Activated CD8-positive, alpha-beta T cell treated with anti-CD3 and anti-CD28 coated beads for 36 hours (primary cell): ENCODE results near the gene HDAC10. TPM values are rescaled to one million over a fixed set of nuclear protein-coding genes. Genes with fewer than 3 reads are reported as not detected.

Experiments
- ATAC-seq: fragments of 200-7000 bp; cut with Tn5 transposase; one replicate; pipeline ENCODE4 v1.10.0; 2021; ENCODE audit warnings: mild to moderate bottlenecking, moderate library complexity
- CTCF ChIA-PET: fragments of 350-600 bp; sonication (Branson Sonifier 250); formaldehyde crosslinking; loops from one replicate; lab custom pipeline; 2021; ENCODE audit warnings: antibody characterized with exemption; lab: Charles Lee
- POLR2A ChIA-PET: fragments of 350-600 bp; sonication (Branson Sonifier 250); formaldehyde crosslinking; loops from one replicate; lab custom pipeline; 2021; ENCODE audit warnings: antibody characterized with exemption; lab: Charles Lee
- DNase-seq: peaks from one replicate; pipeline ENCODE4 v3.0.0-alpha.2; 2020
- H3K27ac Mint-ChIP-seq: one replicate; pipeline ENCODE4 v1.8.0; 2021; ENCODE audit warnings: mild to moderate bottlenecking, mixed read lengths
- H3K27me3 Mint-ChIP-seq: one replicate; pipeline ENCODE4 v1.8.0; 2021; ENCODE audit warnings: mixed read lengths
- H3K36me3 Mint-ChIP-seq: one replicate; pipeline ENCODE4 v1.8.0; 2021; ENCODE audit warnings: low read depth, mixed read lengths
- H3K4me1 Mint-ChIP-seq: one replicate; pipeline ENCODE4 v1.8.0; 2021; ENCODE audit warnings: low read depth, mixed read lengths
- H3K4me3 Mint-ChIP-seq: one replicate; pipeline ENCODE4 v1.8.0; 2021; ENCODE audit warnings: mild to moderate bottlenecking, moderate library complexity, mixed read lengths
- H3K9me3 Mint-ChIP-seq: one replicate; pipeline ENCODE4 v1.8.0; 2021; ENCODE audit warnings: mixed read lengths
- CTCF ChIP-seq: fragments of 200-600 bp; IDR thresholded peaks from one replicate; pipeline ENCODE4 v1.8.0; 2022; ENCODE audit warnings: antibody characterized with exemption, mild to moderate bottlenecking
- intact Hi-C: fragments of 100-400 bp; cut with micrococcal nuclease; formaldehyde crosslinking; loops from one replicate; pipeline ENCODE4 v1.10.0; 2022
- total RNA-seq, 2 experiments: library from RNA; stranded (reverse); gene quantifications; one replicate each; pipeline ENCODE4 v1.2.3, GENCODE V29; 2021

HDAC10 gene
- total RNA-seq, 2 experiments from 2014 or later = 43.0 to 44.3 TPM

DNA sequence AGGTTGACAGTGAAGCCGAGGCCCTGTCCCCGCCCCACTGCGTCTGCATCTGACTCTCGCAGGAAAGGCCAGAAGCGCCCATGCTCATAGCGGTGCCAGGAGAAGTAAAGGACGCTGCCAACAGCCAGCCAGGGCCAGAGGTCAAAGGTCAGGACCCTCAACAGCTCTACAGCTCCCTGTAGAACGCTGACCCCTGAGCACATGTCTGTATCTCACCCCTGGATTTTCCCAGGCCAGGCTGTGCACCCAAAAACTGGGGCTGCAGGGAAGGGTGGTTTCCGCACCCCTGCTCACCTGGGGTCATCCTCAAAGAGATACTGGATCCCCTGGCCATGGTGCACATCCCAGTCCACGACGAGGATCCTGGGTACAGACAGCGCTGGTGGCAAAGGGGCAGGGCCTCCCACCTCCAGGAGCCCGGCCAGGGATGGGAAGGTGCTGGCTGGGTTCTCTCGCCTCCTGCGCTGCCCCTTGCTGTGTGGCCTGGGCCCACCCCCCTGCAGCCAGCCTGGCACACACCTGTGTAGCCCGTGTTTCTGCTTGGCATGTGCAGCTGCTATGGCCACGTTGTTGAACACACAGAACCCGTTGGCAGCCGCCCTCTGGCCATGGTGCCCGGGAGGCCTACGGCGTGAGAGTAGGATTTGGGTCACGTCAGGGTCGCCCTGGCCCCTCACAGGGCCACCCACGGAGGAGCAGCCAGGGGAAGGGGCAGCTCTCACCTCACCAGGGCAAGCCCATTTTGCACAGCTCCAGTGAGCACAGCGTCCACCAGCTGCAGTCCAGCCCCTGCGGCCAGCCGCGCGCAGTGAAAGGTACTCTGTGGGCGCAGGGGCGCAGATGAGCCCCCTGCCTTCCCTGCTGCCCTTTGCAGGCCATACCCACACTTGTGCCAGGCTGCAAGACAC lies 1.5 kb downstream of the HDAC10 start:
- no peak for ATAC-seq
- no peaks in the 10 kb centered on the region for H3K27me3 Mint-ChIP-seq
- peaks cover 20% of the 10 kb centered on the region for H3K4me1 Mint-ChIP-seq
- peak overlapping the region; percentile 85 for H3K4me3 Mint-ChIP-seq
- ChIA-PET CTCF (interaction anchor here (1.3 to 2.0 kb wide), 2 partner anchors 13 to 249 kb away, joined by 4 to 6 read pairs; no protein-coding TSS in a partner anchor), POLR2A (interaction anchor here (1.3 to 2.6 kb wide), 3 partner anchors 10 to 93 kb away, joined by 3 to 7 read pairs (median 5); no protein-coding TSS in a partner anchor)
- TF ChIP-seq CTCF = no peak
- no peaks in the 10 kb centered on the region for H3K9me3 Mint-ChIP-seq
- intact Hi-C loops = loop anchor here (5.0 kb wide), 1 partner anchor 93 kb away; the partner anchor contains the start of gene PPP6R2
- H3K36me3 Mint-ChIP-seq = peaks cover 13% of the 10 kb centered on the region
- H3K27ac Mint-ChIP-seq = no peak overlapping the region
- no peak for DNase-seq

DNA sequence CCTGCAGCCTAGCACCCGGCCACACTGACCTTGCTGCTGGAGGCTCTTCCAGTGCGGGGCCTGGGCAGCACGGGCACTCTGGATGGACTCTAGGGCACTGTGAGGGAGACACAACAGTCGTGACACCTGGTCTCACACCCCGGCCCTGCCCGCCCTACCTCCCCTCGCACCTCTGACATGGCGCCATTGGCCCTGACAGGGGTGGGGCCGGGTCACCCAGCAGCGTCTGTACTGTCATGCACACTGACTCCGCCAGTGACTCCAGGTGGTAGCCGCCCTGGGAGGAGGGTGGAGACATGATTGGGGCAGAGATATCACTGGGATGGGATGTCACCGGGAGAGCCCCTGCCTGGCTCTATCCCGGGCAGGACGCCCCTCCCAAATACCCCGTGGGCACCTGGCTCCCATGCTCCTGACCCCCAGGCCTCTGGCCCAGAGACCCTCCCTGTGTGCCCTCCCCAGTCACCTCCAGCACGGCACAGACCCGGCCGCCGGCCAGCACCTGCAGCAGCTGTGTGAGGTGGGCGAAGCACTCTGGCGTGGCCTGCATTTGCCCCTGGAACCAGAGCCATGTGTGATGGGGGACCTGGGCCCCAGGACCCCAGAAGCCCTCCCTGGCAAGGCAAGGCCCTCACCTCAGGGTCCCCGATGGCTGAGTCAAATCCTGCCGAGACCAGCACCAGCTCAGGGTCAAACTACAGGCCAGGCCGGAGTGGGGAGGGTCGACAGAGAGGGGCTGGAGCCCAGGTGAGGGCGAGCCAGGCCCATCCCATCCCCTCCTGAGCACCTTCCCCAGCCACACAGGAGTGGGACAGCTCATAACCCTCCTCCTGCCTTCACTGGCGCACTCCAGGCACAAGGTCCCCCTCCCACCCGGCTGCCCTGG lies 2.6 kb downstream of the HDAC10 start:
- intact Hi-C loops = no loop called here
- H3K4me1 Mint-ChIP-seq = peaks cover 20% of the 10 kb centered on the region
- no peak overlapping the region for H3K4me3 Mint-ChIP-seq
- CTCF ChIA-PET = no interaction called here
- H3K27ac Mint-ChIP-seq = no peak overlapping the region
- TF ChIP-seq CTCF = no peak
- DNase-seq (no peak), ATAC-seq (no peak)
- H3K36me3 Mint-ChIP-seq = peaks cover 18% of the 10 kb centered on the region
- H3K27me3 Mint-ChIP-seq = no peaks in the 10 kb centered on the region
- POLR2A ChIA-PET = interaction anchor here (1.1 kb wide), 1 partner anchor 58 kb away, joined by 3 read pairs; no protein-coding TSS in a partner anchor
- no peaks in the 10 kb centered on the region for H3K9me3 Mint-ChIP-seq

- DNase-seq (peak; percentile 62), ATAC-seq (no peak)
- peaks cover 18% of the 10 kb centered on the region for H3K36me3 Mint-ChIP-seq
- POLR2A ChIA-PET = interaction anchor here (1.1 to 2.0 kb wide), 3 partner anchors 57 to 69 kb away, joined by 3 to 8 read pairs (median 3); no protein-coding TSS in a partner anchor
- H3K4me3 Mint-ChIP-seq = no peak overlapping the region
- no peaks in the 10 kb centered on the region for H3K9me3 Mint-ChIP-seq
- H3K27ac Mint-ChIP-seq = no peak overlapping the region
- H3K27me3 Mint-ChIP-seq = no peaks in the 10 kb centered on the region
- intact Hi-C loops = no loop called here
- H3K4me1 Mint-ChIP-seq = peaks cover 21% of the 10 kb centered on the region
- CTCF ChIA-PET = interaction anchor here (0.9 to 1.4 kb wide), 2 partner anchors 11 to 60 kb away, joined by 3 to 4 read pairs; no protein-coding TSS in a partner anchor
- TF ChIP-seq CTCF = no peak
Observed at GRCh38 chr22:50247748-50248147, 3.3 kb downstream of the HDAC10 start.

DNA sequence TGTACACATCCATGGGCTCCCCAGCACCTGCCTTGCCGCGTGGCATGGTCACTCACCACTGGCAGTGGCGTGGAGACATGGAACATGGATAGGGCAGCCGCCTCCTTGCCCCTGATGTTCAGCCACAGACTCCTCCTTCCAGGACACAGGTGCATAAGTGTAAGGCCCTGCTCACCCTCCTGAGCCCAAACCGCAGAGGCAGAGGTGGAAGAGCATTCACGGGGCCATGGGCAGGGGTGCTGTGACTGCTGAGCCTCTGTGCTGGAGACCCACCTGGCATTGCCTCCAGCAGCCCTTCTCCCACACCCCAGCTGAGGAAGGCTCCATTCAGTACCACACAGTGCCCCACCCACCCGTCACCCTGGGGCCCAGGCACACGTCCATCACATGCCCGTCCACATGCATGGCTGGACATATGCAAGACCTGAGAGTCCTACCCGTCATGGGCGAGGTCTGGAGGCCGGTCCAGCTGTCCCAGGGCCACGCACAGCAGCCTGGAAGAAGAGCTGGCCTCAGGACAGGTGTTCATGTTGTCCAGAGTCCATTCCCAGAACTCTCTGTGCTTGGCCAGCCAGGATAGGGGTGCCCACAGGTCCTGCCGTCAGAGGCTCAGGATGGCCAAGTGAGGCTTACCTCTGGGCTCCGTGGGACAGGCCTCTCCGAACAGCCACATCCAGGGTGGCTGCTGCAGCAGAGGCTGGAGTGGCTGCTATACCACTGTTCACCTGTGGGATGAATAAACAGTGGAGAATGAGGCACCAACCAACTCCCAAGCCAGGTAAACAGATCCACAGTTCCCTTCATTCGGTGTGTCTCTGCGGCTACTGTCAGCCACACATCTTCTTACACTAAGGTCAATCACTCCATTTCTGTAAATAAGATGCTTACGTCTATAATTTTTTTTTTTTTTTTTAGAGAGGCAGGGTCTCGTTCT lies 4.6 kb downstream of the HDAC10 start:
- no peak for DNase-seq
- TF ChIP-seq CTCF = peak; percentile 21
- intact Hi-C loops = no loop called here

More for the DNA sequence above, 4.6 kb downstream of the HDAC10 start:
- Mint-ChIP-seq H3K4me3 (peak overlapping the region; percentile 85), H3K4me1 (peaks cover 28% of the 10 kb centered on the region), H3K27me3 (no peaks in the 10 kb centered on the region), H3K36me3 (peaks cover 21% of the 10 kb centered on the region), H3K27ac (no peak overlapping the region), H3K9me3 (no peaks in the 10 kb centered on the region)
- no peak for ATAC-seq
- POLR2A ChIA-PET = interaction anchor here (1.1 to 2.0 kb wide), 4 partner anchors 16 to 279 kb away, joined by 3 to 8 read pairs (median 5); partner anchors contain the start of gene SCO2
- CTCF ChIA-PET = interaction anchor here (0.9 to 1.5 kb wide), 3 partner anchors 10 to 81 kb away, joined by 3 to 4 read pairs (median 4); no protein-coding TSS in a partner anchor
